WTC11 (cell line): ENCODE data around the gene LDLRAD3. TPM values are rescaled to one million over a fixed set of nuclear protein-coding genes. Genes with fewer than 3 reads are reported as not detected.

Source experiments
- ATAC-seq: fragments of 200-7000 bp; cut with Tn5 transposase; 2 replicates; pipeline ENCODE4 v1.10.0; 2021; ENCODE audit warnings: mild to moderate bottlenecking, moderate library complexity
- CTCF ChIA-PET: fragments of 300-600 bp; sonication (Branson Sonifier 250); formaldehyde crosslinking; loops from one replicate; lab custom pipeline; 2021; ENCODE audit warnings: antibody characterized with exemption; lab: Charles Lee
- POLR2A ChIA-PET: fragments of 350-600 bp; sonication (Branson Sonifier 250); formaldehyde crosslinking; loops from one replicate; lab custom pipeline; 2021; ENCODE audit warnings: antibody characterized with exemption; lab: Charles Lee
- DNase-seq: peaks from one replicate; pipeline ENCODE4 v3.0.0; 2021; ENCODE audit warnings: low spot score
- H3K27ac Mint-ChIP-seq: 2 replicates; pipeline ENCODE4 v1.8.0; 2021; ENCODE audit warnings: mixed read lengths
- H3K27me3 Mint-ChIP-seq: 2 replicates; pipeline ENCODE4 v1.8.0; 2021; ENCODE audit warnings: low read depth, mild to moderate bottlenecking, moderate library complexity, mixed read lengths
- H3K36me3 Mint-ChIP-seq: 2 replicates; pipeline ENCODE4 v1.8.0; 2021; ENCODE audit warnings: mixed read lengths
- H3K4me1 Mint-ChIP-seq: 2 replicates; pipeline ENCODE4 v1.8.0; 2022; ENCODE audit warnings: mixed read lengths
- H3K4me3 Mint-ChIP-seq: 2 replicates; pipeline ENCODE4 v1.8.0; 2021; ENCODE audit warnings: mild to moderate bottlenecking, moderate library complexity, mixed read lengths
- H3K9me3 Mint-ChIP-seq: 2 replicates; pipeline ENCODE4 v1.8.0; 2021; ENCODE audit warnings: mixed read lengths
- AR ChIP-seq: fragments of 250-450 bp; sonication (Bioruptor Pico); IDR thresholded peaks from 2 replicates; pipeline ENCODE4 v1.9.0; 2021; ENCODE audit warnings: mild to moderate bottlenecking
- ARID4B ChIP-seq: sonication (generic); formaldehyde crosslinking; IDR thresholded peaks from 2 replicates; pipeline ENCODE4 v1.8.0; 2023; ENCODE audit warnings: missing genetic modification reagents, mild to moderate bottlenecking, borderline replicate concordance
- CREM ChIP-seq: sonication (generic); formaldehyde crosslinking; IDR thresholded peaks from 2 replicates; pipeline ENCODE4 v1.8.1; 2022; ENCODE audit warnings: mild to moderate bottlenecking, missing genetic modification reagents, moderate library complexity
- ERG ChIP-seq: fragments of 250-450 bp; sonication (Bioruptor Pico); IDR thresholded peaks from 2 replicates; pipeline ENCODE4 v1.8.0; 2021; ENCODE audit warnings: mild to moderate bottlenecking
- FOXP1 ChIP-seq: sonication (generic); formaldehyde crosslinking; IDR thresholded peaks from 2 replicates; pipeline ENCODE4 v1.8.0; 2022; ENCODE audit warnings: missing genetic modification reagents, mild to moderate bottlenecking, moderate library complexity, borderline replicate concordance
- HMGA2 ChIP-seq: fragments of 250-450 bp; sonication (Bioruptor Pico); IDR thresholded peaks from 2 replicates; pipeline ENCODE4 v1.4.0; 2021; ENCODE audit warnings: mild to moderate bottlenecking, moderate library complexity
- HMGXB4 ChIP-seq: sonication (generic); formaldehyde crosslinking; IDR thresholded peaks from 2 replicates; pipeline ENCODE4 v1.8.1; 2023; ENCODE audit warnings: mild to moderate bottlenecking, moderate library complexity, missing genetic modification reagents
- IRF1 ChIP-seq: sonication (generic); formaldehyde crosslinking; IDR thresholded peaks from 2 replicates; pipeline ENCODE4 v1.8.0; 2023; ENCODE audit warnings: missing genetic modification reagents
- JUN ChIP-seq: sonication (generic); formaldehyde crosslinking; IDR thresholded peaks from 2 replicates; pipeline ENCODE4 v1.8.0; 2023; ENCODE audit warnings: mild to moderate bottlenecking, missing genetic modification reagents
- MYBL2 ChIP-seq: sonication (generic); formaldehyde crosslinking; IDR thresholded peaks from 2 replicates; pipeline ENCODE4 v1.8.1; 2023; ENCODE audit warnings: mild to moderate bottlenecking, moderate library complexity, missing genetic modification reagents
- NFATC4 ChIP-seq: fragments of 250-450 bp; sonication (Bioruptor Pico); IDR thresholded peaks from 2 replicates; pipeline ENCODE4 v1.9.0; 2021; ENCODE audit warnings: mild to moderate bottlenecking
- NFE2L1 ChIP-seq: sonication (generic); formaldehyde crosslinking; IDR thresholded peaks from 2 replicates; pipeline ENCODE4 v1.8.1; 2023; ENCODE audit warnings: missing genetic modification reagents
- NR2C2 ChIP-seq: sonication (generic); formaldehyde crosslinking; IDR thresholded peaks from 2 replicates; pipeline ENCODE4 v1.8.0; 2022; ENCODE audit warnings: mild to moderate bottlenecking, missing genetic modification reagents
- SMAD4 ChIP-seq: sonication (generic); formaldehyde crosslinking; IDR thresholded peaks from 2 replicates; pipeline ENCODE4 v1.8.0; 2022; ENCODE audit warnings: mild to moderate bottlenecking, missing genetic modification reagents
- TCF7 ChIP-seq: sonication (generic); formaldehyde crosslinking; IDR thresholded peaks from 2 replicates; pipeline ENCODE4 v1.8.0; 2022; ENCODE audit warnings: mild to moderate bottlenecking, low read depth, missing genetic modification reagents, moderate library complexity
- TEAD1 ChIP-seq: sonication (generic); formaldehyde crosslinking; IDR thresholded peaks from 2 replicates; pipeline ENCODE4 v1.8.0; 2022; ENCODE audit warnings: mild to moderate bottlenecking, missing genetic modification reagents
- TP53 ChIP-seq: sonication (generic); formaldehyde crosslinking; IDR thresholded peaks from 2 replicates; pipeline ENCODE4 v1.8.1; 2023; ENCODE audit warnings: mild to moderate bottlenecking, missing genetic modification reagents
- USF1 ChIP-seq: sonication (generic); formaldehyde crosslinking; IDR thresholded peaks from 2 replicates; pipeline ENCODE4 v1.8.0; 2022; ENCODE audit warnings: mild to moderate bottlenecking, missing genetic modification reagents
- ZNF423 ChIP-seq: fragments of 250-450 bp; sonication (Bioruptor Pico); IDR thresholded peaks from 2 replicates; pipeline ENCODE4 v2.1.2; 2022; ENCODE audit warnings: mild to moderate bottlenecking, moderate library complexity
- total RNA-seq: library from RNA; stranded (reverse); gene quantifications from 3 replicates; pipeline ENCODE4 v1.2.3, GENCODE V29; 2021

Gene LDLRAD3
- total RNA-seq, 1 experiment from 2014 or later = 14.5 TPM

- POLR2A ChIA-PET = interaction anchor here (0.7 kb wide), 1 partner anchor 33 kb away, joined by 3 read pairs; no protein-coding TSS in a partner anchor
- Mint-ChIP-seq H3K27ac (no peak overlapping the region), H3K9me3 (no peaks in the 10 kb centered on the region), H3K36me3 (no peaks in the 10 kb centered on the region), H3K27me3 (no peaks in the 10 kb centered on the region), H3K4me3 (no peak overlapping the region), H3K4me1 (peaks cover 29% of the 10 kb centered on the region)
- ATAC-seq (no peak), DNase-seq (no peak)
- TF ChIP-seq MYBL2 (CRISPR knock-in tag) (no peak), IRF1 (no peak), TP53 (CRISPR knock-in tag) (no peak), HMGXB4 (no peak), NR2C2 (CRISPR knock-in tag) (no peak), TEAD1 (CRISPR knock-in tag) (no peak), NFE2L1 (CRISPR knock-in tag) (no peak), HMGA2 (CRISPR knock-in tag) (no peak), USF1 (CRISPR knock-in tag) (no peak), SMAD4 (no peak)
- CTCF ChIA-PET = interaction anchor here (1.3 to 1.8 kb wide), 3 partner anchors 31 to 341 kb away, joined by 7 to 9 read pairs (median 8); no protein-coding TSS in a partner anchor
These were observed 219.1 kb downstream of the LDLRAD3 start for GRCh38 chr11:36162883-36163434.

GRCh38 chr11:36164506-36165250 is 220.8 kb downstream of the LDLRAD3 start:
- CTCF ChIA-PET = interaction anchor here (0.7 to 1.9 kb wide), 6 partner anchors 9 to 343 kb away, joined by 3 to 6 read pairs (median 4); no protein-coding TSS in a partner anchor
- no peak overlapping the region for H3K27ac Mint-ChIP-seq
- H3K9me3 Mint-ChIP-seq = no peaks in the 10 kb centered on the region
- peaks cover 29% of the 10 kb centered on the region for H3K4me1 Mint-ChIP-seq
- DNase-seq (no peak), ATAC-seq (no peak)
- H3K4me3 Mint-ChIP-seq = no peak overlapping the region
- H3K36me3 Mint-ChIP-seq = no peaks in the 10 kb centered on the region
- no peak for TF ChIP-seq FOXP1 (CRISPR knock-in tag)
- TF ChIP-seq AR (CRISPR knock-in tag) = no peak
- TF ChIP-seq HMGA2 (CRISPR knock-in tag) = no peak
- TF ChIP-seq ARID4B (CRISPR knock-in tag) = no peak
- TF ChIP-seq ZNF423 (CRISPR knock-in tag) = no peak
- no peak for TF ChIP-seq ERG (CRISPR knock-in tag)
- TF ChIP-seq JUN (CRISPR knock-in tag) = no peak
- no peak for TF ChIP-seq NFATC4 (CRISPR knock-in tag)
- no peak for TF ChIP-seq TCF7
- no peak for TF ChIP-seq CREM (CRISPR knock-in tag)
- POLR2A ChIA-PET = no interaction called here
- no peaks in the 10 kb centered on the region for H3K27me3 Mint-ChIP-seq
